ENCODE measurements around the gene TOR4A.

Gene TOR4A

GRCh38 chr9:137277329-137278041 is at the start of gene TOR4A:
Gene TOR4A (plus strand): TSS chr9:137277726. CDS start chr9:137278690, 964 bp downstream.
- no peak for DNase-seq

GRCh38 chr9:137227853-137228505 is 49.5 kb upstream of the TOR4A start:
- no peak for DNase-seq

- no peak for DNase-seq
These were observed 49.0 kb upstream of the TOR4A start for GRCh38 chr9:137228506-137228967.

GRCh38 chr9:137228968-137229896 is 48.3 kb upstream of the TOR4A start:
- DNase-seq: no peak

GRCh38 chr9:137229903-137230704 is 47.4 kb upstream of the TOR4A start:
- no peak for DNase-seq

DNA sequence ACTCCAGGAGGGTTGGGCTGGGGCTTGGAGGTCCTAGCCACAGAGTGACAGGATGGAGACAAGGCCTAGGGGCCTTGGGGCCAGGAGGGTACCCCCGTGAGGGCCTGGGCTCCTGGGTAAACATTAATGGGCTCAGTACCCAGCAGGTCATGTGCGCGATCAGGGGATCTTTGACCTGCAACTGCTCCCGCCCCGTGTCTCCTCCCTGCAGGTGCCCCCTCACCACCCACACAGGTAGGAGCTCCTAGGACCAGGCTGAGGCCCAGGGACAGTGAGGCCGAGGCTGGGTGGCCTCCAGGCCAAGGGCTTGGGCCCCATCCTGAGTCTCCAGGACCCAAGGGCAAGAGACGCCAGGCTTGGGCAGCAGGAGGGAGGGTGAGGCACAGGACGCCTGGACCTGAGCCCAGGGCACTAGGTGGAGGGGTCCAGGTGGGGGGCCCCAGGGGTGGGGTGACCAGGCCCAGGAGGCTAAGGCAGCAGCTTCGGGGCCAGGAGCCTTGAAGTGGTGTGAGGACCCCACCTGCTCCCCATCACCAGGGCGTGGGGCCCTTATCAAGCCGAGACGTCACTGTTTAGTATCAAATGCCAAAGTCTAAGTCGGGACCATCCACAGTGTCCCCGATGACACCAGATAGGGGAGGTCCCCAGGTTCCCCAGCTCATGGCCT is 46.7 kb upstream of the TOR4A start, which contains the start of gene SLC34A3:
Gene SLC34A3, plus strand, starts transcription at position 197 of the 667 bp plus-strand sequence. CDS start 802 bp downstream, outside the sequence.
- DNase-seq: no peak

DNA sequence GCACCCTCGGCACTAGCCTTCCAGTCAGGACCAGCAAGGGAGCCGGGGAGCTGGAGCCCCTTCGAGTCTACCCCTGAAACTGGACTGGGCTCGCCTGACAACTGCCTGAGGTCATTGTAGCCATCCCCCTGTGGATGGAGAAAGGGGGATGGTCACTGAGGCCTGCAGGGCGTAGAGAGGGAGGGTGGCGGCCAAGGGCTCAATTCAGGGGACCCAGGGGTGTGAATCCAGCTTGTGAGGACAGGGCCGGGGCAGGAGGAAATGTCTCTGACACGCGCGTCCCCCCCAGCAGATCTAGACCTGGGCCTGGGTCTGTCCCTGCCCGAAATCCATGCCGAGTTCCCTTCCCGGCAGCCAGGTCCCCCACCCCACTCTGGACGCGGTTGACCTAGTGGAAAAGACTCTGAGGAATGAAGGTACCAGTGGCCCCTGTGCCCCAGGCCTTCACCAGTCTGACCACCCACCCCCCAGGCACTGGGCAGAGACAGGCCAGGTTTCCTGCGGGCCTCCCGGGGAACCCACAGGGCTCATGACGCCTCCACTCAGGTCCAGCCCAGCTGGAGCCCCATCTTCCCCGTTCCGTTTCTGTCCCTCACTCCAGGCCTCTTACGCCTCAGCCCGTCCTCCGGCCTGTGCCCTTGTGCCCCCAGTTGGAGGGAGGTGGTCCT is 46.0 kb upstream of the TOR4A start:
- DNase-seq: no peak

DNA sequence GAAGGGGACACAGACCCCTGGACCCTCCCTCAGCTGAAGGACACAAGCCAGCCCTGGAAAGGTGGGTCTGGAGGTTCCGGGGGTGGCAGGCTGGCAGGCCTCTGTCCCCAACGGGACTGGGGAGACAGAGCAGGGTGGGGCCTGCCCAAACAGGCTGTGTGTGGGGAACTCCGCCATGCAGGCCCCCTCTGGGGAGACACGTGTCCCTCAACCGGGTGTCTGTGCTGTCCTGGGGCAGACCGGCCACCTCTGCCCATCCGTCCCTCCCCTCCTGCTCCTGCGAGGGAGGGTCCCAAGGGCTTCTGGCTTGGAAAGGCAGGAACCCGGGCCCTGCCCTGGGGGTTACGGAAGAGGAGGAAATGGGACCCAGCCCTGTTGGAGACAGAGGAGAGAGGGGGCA is 45.4 kb upstream of the TOR4A start:
- no peak for DNase-seq

DNA sequence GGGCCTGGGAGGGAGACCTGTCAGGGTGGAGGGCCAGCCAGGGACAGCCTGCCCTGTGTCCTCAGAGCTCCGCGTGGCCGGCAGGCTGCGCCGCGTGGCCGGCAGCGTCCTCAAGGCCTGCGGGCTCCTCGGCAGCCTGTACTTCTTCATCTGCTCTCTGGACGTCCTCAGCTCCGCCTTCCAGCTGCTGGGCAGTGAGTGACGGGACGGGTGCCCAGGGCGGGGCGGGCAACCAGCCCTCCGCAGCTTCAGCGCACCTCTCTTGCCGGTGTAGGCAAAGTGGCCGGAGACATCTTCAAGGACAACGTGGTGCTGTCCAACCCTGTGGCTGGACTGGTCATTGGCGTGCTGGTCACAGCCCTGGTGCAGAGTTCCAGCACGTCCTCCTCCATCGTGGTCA is 45.0 kb upstream of the TOR4A start:
- DNase-seq: no peak

- peak; percentile 74 for DNase-seq
These were observed 44.2 kb upstream of the TOR4A start for GRCh38 chr9:137233143-137233980.

GRCh38 chr9:137234055-137234697 is 43.4 kb upstream of the TOR4A start:
- no peak for DNase-seq

DNA sequence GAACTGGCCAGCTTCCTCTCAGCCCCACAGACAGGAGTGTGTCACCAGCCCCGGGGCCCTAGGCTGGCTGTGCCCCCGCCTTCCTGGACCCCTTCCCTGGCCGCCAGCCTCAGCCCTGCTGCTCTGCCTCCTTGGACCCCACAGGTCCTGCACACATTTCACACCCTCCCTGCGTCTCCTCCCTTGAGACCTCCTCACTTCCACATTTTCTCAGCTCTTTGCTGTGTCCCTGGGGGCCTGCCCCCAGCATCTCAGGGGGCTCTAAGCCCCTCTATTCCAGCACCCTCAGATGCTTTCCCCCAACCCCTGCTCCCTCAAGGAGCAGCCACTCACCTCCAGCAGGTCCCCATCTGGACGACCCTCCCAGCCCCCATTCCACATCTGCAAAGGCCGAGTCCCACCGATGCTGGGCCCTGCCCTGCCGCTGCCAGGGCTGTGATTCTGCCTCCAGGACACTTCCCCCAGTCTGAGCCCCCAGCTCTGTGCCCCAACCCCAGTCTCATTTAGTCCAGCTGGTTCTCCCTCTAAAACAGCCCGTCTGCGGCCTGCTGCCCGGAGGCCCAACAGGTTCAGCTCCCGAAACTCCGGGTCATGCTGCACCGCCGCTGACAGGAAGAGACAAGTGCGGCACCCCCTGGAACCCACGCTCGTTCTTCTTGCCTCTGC is 42.6 kb upstream of the TOR4A start:
- DNase-seq: no peak

GRCh38 chr9:137235424-137236237 is 41.9 kb upstream of the TOR4A start:
- no peak for DNase-seq

GRCh38 chr9:137236238-137236935 is 41.1 kb upstream of the TOR4A start:
- DNase-seq: peak; percentile 59

GRCh38 chr9:137236936-137237421 is 40.5 kb upstream of the TOR4A start:
- DNase-seq: no peak

DNA sequence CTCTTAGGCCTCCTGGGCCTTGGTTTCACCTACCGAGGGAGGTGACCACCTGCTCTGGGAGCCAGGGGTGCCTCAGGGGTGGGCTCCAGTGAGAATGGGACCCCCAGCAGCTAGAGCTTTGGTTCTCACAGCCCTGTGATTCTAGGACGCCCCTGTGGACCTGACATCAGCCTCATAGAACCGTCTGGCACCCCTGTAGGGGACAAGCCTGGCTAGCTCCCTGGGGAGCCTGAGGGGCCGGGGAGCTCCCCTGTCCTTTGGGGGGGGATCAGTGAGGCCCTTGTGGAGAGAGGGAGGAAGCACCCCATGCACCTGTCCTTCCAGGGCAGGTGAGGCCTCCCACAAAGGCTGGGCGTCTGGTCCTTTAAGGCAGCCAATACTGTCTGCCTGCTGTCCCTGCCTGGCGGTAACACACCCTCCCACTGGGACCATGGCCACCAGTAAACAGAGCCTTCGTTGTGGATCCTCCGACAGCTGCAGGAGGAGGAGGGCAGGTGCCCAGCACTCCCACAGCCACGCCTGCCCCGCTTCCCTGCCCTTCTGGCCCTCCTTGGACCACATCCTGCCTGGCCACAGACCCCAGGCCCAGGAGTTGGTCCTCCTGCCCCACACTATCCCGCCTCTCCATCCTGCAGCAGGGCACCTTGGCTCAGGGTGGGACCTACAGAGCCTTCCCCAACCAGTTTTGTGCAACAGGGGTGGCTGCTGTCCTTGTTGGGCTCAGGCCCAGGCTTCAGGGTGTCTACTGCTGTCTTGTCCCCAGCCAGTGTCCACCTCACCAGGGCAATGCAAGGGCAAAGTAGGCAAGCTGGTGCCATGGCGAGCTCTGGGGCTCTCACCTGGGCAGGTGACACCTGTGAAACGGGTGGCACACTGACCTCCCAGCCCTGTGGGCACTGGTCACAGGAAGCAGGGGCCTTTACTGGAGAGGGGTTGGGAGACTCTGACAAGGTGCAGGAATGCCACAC is 39.5 kb upstream of the TOR4A start:
- peak; percentile 81 for DNase-seq
